ENCODE results near the gene ZSWIM7.
A peak's percentile ranks its signal among the peaks of the same experiment; 100 is the strongest.

Gene ZSWIM7, protein sequence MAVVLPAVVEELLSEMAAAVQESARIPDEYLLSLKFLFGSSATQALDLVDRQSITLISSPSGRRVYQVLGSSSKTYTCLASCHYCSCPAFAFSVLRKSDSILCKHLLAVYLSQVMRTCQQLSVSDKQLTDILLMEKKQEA

DNA sequence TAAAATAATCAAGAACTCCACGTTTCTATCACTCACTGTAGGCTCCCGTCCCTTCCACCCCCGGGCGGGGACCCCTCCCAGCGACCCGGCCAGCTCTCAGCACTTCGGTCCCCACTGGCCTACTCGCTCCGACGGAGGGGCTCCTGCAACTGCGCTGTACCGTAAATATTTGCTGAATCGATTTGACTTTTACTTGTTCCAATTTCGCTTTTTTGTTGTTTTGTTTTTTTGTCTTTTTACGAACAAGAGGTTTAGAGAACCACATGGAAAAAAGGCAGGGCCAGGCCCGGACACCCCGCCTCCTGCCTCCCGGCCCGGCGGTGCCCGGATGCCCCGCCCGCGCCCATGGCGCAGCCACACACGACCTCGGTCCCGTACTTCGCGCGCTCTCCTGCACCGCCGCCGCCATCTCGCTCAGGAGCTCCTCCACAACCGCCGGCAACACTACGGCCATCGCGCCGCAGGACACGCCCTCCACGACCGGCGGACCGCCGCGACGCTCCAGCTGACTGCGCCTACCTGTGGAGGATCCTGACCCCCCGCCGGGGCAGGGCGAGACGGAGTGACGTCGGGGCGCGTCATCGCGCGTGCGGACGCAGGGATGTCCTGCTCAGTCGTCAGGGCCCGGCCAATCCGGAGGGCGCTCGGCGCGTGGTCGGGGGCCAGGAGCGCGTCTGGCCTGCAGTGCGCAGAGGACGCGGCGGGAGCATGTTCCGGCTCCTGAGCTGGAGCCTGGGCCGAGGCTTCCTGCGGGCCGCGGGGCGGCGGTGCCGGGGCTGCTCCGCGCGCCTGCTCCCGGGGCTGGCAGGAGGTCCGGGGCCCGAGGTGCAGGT lies at the start of gene ZSWIM7, which contains the start of gene TTC19:
Gene ZSWIM7 (minus strand): TSS at position 564 of the 833 bp plus-strand sequence. CDS start 110 bp downstream, at position 454.
Gene TTC19 (plus strand): TSS at position 684 of the 833 bp plus-strand sequence. CDS start 25 bp downstream, at position 709.
- TF ChIP-seq ZFX (IDR thresholded peaks at IDR 0.05): no peak
- TF ChIP-seq, protein P1, sequence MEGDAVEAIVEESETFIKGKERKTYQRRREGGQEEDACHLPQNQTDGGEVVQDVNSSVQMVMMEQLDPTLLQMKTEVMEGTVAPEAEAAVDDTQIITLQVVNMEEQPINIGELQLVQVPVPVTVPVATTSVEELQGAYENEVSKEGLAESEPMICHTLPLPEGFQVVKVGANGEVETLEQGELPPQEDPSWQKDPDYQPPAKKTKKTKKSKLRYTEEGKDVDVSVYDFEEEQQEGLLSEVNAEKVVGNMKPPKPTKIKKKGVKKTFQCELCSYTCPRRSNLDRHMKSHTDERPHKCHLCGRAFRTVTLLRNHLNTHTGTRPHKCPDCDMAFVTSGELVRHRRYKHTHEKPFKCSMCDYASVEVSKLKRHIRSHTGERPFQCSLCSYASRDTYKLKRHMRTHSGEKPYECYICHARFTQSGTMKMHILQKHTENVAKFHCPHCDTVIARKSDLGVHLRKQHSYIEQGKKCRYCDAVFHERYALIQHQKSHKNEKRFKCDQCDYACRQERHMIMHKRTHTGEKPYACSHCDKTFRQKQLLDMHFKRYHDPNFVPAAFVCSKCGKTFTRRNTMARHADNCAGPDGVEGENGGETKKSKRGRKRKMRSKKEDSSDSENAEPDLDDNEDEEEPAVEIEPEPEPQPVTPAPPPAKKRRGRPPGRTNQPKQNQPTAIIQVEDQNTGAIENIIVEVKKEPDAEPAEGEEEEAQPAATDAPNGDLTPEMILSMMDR (conservative IDR thresholded peaks at IDR 0.05): no peak
- H3K27ac ChIP-seq: peak within 1 kb of the TSS; percentile 91

DNA sequence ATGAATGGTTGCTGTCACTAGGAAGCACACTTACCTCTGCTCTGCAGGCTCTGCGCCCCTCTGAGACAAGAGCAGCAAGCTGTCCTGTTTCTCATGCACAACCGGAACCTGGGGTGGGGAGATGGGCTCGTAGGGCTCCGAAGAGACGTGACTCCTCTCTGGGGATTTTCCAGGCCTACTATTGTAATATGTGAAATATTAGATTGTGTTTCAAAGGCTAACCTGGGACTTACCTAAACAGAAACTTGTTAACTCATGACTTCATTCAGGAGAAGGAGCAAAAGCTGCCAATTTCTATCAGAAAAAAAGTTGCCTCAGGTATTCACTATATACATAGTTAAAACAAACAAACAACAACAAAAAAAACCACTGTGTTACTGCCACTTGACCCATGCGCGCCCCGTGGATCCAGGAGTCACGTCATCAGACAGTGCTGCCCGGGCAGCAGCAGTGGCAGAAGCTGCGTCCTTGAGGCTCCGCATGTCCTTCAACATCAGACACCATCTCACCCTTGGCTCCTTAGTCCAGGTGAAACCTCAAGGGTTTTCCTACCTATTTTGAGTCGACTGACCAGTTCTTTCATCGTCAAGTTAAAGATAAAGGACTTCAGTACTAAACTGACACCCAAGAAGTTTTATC lies 49.4 kb upstream of the ZSWIM7 start:
- no peak overlapping the region for H3K27ac ChIP-seq
- TF ChIP-seq ZFX (IDR thresholded peaks at IDR 0.05): no peak
- TF ChIP-seq, protein P1 (conservative IDR thresholded peaks at IDR 0.05): no peak

DNA sequence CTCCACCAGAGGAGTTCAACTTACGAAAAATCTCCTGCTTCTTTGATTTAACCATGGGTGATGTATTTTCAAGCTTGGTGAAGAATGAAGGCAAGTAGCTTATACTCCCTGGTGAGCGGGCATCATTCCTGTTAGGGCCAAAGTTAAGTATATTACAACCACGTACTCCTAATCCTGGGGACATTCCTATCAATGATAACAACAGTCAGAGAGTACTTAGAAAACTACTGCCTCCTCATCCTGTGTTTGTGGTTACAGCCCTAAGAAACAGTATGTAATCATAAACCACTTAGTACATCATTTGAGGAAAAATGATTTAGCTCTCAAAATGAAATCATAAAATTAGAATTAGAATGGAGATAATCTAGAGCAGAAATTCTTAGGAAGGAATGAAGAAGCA lies 47.5 kb upstream of the ZSWIM7 start:
- TF ChIP-seq ZFX (IDR thresholded peaks at IDR 0.05): no peak
- TF ChIP-seq, protein P1 (conservative IDR thresholded peaks at IDR 0.05): no peak
- H3K27ac ChIP-seq: no peak overlapping the region

DNA sequence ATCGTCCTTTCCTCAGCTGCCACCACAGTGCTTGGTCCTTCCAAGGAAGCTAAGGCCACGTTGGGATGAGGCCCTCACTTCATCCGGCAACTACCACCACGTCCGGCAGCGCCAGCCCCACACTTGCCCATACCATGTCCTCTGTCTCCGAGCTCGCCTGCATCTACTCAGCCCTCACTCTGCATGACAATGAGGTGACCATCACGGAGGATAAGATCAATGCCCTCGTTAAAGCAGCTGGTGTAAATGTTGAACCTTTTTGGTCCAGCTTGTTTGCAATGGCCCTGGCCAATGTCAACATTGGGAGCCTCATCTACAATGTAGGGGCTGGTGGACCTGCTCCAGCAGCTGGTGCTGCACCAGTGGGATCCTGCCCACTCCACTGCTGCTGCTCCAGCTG lies 45.0 kb upstream of the ZSWIM7 start:
- no peak overlapping the region for H3K27ac ChIP-seq
- no peak for TF ChIP-seq ZFX (IDR thresholded peaks at IDR 0.05)
- TF ChIP-seq, protein P1 (conservative IDR thresholded peaks at IDR 0.05): no peak

DNA sequence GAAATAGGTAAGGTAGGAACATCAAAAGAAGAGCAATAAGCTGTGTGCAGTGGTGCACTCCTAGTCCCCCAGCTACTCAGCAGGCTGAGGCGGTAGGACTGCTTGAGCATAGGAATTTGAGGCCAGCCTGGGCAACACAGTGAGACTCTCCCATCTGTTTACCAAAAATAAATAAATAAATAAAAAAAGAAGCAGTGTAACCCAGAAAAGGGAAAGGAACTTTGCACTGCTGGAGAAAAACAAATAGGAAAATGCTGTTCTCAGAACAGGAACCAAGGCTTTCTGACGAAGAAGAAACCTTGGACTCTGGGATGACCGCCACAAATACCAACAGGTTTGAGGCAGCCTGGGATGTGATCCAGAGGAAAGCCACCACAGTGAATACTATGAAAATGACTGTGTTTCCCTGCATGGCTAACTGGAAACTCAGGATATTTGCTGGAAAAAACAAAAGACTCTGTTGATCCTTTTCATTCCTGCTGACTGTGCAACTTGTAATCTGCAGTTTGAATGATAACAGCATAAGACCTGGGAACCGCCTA lies 41.3 kb upstream of the ZSWIM7 start:
- TF ChIP-seq ZFX (IDR thresholded peaks at IDR 0.05): no peak
- TF ChIP-seq, protein P1 (conservative IDR thresholded peaks at IDR 0.05): no peak
- H3K27ac ChIP-seq: no peak overlapping the region

DNA sequence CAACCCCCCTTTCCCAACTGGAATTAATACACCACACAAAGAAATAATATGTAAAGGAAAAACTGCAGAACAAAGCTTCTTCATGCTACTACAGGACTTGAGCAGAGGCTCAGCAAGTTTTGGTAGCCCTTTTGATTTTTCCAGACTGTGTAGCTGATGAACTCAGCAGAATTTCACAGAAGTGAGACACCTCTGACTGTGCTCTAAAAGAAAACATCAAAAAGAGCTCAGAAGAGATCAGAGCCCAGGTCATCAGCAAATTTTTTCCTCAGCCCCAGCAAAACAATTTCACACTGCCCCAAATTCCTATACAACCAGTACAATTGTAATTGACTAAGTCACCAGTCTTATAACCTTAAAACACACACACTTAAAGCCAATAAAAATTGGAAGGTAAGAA lies 38.1 kb upstream of the ZSWIM7 start:
- no peak overlapping the region for H3K27ac ChIP-seq

More for the DNA sequence above, 38.1 kb upstream of the ZSWIM7 start:
- TF ChIP-seq ZFX (IDR thresholded peaks at IDR 0.05): no peak
- TF ChIP-seq, protein P1 (conservative IDR thresholded peaks at IDR 0.05): no peak

Measured in C4-2B (cell line).